ENCODE measurements around the gene DRC1.

The DRC1 gene

DNA sequence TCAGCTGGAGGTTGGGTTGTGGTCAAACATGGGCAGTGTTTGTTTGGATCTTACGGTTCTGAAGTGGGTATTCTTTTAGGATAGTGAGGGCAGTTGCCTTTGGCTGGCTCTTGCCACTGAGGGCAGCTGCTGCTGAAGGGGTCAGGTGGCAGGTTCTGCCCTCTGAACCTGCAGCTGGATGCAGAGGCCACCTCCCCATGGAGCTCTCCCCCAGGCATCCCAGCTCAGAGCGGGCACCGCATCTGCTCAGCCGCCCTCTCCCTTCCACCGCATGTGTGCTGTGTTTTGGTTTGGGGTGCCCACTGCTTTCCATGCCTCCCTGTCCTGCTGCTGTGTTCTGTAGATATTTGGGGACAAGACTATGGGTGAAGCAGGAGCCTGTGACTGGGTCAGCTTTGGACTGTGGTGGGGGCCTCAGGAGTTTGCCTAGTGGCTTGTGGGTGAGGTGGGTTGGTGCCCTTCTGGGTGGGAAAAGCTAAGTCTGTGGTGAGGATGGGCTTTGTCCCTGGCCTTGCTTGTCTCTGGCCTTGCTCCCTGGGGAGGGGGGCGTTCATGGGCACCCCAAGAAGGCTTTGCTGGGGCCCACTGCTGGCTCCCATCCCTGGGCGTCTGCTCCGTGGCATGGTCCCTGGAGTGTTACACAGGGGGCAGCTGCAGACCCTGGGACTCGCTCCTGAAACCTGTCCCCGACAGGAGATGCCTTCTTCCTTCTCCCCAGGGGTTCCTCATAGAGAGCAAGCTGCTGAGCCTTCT, 47.7 kb downstream of the DRC1 start:
- DNase-seq, result no peak

DNA sequence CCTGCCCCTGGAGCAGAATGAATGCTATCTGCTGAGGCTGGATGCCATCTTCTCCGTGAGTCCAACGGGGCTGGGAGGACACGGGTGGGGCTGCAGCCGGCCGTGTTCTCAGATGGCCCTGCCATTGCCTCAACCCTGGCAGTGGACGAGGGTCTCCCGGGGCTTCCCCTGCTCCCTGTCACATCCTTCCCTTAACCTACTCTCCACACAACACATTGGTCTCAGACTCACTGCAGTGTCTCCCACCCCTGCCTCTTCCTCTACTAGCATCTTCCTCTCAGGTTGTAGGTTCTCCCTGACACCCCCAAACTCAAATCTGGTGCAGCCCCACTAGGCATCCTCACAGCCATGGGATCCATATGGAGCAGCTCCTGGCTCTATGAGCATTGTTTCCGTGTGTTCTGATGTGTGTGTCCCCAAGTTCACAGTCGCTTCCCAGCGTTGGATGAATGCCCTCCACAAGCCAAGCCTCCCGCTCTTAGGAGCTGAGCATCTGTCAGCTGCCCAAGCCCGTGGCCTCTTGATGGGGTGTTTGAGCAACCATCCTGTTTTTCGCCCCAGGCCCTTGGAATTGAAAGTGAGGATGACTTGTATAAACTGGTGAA, 48.4 kb downstream of the DRC1 start:
- DNase-seq, result no peak

DNA sequence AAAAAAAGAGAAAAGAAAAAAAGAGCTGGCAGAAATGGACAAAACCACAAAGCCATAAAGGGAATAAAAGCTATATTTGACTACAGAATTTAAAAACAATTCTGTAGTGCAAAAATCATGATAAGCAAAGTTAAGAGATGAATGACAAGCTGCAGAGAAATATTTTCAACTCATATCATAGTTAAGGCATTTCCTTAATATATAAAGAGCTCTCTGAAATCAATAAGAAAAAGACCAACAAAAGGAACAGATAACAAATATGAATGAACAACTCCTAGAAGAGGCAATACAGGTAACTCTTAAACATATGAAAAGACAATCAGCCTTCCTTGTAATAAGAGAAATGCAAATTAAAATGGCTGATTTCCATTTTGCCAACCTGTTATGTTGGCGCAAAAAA, 50.0 kb downstream of the DRC1 start:
- DNase-seq, result no peak

DNA sequence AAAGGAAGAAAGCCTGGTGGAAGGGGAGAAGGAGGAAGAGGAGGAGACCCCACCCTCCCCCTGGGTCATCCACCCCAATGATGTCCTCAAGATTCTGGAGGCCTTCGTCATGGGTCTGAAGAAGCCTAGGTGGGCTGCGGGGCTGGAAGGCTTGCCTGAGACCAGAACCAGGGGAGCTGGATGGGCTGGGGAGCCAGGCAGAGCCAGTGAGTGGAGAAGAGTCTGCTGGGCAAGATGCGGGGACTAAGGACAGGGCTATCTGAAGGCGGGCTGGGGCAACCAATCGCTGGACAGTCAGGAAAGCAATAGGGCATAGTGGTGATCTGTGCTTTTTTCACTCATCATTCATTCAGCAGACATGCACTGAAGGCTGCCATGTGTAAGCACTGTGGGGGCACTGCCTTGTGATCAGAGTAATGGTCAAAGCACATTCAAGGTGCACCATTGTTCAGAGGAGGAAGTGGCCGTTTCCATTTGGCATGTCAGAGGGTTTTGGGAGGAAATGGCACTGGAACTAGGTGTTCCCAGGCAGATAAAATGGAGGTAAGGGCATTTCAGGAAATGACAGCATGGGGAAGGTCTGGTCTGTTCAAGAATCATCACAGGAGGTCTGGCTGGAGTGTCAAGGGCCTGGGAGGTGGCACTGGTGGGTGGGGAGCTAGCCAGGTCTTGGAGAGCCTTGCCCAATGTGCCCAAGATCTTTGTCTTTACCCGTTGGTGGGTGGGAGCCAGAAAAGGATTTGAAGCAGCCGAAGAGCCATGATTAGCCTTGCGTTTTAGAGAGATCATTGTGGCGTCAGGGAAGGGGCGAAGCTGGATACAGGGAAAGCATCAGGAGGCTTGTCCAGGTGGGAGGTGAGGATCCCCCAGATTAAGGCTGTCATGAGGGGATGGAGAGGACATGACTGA, 52.0 kb downstream of the DRC1 start:
- DNase-seq, result no peak

DNA sequence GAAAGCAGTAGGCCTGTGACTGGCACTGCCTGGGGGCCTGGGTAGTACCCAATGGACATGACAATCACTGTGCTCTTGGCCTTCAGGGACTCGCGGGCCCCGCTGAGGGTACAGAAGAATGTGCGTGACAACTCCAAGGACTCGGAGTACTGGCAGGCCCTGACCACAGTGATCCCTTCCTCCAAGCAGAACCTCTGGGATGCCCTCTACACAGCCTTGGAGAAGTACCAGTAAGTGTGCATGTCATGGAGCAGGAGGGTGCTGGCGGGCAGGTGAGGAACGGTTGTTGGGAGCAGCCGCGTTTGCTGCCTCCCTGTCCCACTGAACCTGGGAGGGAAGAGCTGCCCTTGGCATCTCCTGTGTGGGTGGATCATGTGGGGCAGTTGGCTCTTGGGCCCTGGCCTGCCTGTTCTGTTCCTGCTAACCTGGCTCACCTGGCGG, 52.9 kb downstream of the DRC1 start:
- no peak for DNase-seq

DNA sequence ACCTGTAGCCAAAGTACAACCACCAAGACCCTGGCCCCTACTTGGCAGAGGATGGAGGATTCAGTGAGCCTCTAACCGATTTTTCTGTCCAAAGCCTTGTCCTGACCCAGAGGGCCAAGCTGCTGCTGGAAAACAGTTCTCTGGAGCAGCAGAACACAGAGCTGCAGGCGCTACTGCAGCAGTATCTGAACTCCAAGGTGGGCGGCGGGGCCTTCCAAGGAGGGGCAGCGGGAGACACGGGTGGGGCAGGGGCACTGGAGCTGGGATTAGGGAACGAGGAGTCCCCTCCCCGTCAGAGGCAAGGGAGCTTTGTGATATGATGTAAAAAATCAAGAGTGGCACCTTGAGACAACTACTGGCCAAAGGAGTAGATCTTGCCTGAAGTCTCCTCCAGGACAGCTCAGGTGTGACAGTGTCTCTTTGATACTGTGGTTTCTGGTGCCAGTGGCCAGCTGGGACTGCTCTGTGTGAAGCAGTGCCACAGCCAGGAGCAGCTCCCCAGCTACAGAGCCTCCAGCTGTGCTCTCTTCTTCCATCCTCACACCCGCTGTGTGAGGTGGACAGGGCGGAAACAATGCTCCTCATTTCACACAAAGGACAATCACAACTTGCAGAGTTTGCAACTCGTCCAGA, 53.4 kb downstream of the DRC1 start:
- no peak for DNase-seq

DNA sequence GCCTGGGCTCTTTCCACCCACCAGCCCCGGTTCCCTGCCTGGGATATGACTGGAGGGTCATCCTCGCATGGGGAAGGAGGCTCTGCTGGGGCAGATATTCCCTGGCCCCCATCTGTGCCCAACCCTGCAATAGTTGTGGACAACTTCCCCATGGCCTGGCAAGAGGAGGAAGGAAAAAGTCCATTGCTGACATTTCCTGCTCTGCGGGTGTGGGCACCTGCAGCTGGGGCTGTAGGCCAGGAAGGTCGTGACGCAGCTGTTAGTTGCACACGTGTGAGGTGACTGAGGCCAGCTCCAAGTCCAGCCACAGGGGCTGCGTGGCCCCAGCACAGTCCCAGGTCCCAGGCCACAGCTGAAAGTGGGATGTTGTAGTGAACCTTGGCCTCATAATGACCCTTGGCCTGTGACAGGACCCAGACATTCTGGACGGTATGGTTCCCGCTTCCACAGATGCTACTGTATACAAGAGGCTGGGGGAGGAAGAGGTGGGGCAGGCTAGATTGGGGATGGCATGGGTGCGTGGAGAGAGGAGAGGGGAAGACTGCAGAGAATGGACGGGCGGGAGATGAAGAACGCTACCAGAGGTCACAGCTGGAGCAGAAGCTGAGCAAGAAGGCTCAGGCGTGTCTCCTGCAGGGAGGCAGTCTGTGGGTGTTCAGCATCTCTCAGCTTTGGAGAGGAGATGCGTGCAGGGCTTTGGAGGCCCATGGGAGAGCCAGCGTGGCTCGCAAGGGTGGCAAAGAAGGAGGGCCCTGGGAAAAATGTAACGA, 54.1 kb downstream of the DRC1 start:
- DNase-seq, result no peak

DNA sequence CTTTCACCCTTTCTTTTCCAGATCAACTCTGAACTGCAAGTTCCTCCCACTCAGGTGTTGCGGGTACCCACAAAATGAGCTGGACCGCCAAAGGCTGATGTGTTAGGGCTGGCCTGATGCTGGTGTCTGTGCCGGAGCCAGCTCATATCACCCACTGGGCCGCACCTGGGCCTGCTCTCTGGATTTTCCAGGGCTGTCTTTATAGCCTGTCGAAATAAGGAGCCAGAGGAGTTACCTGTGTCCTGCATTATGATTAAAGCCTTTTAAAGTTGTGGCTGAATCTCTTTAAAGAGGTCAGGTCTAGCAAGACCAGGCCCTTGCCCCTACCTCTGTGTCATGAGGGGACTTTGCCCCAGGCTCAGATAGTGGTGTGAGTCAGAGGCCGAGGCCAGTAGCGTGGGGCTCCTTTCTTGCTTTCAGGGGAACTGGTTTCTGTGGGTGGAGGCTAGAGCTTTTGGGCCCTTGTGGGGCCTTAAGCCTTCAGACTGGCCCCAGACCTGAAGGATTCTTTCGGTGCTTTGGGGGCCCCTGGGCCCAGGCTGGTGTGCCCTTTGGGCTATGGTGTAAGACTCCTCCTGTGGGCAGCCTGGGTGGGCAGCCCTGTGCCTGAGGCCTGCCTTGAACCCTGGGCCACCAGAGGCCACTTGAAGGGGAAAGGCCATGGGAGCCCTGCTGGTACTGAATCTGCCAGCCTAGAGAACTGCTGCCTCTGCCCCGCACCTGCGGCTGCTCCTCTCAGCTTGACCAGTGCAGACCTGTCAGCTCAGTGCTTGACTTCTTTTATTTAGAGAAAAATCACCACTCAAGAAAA, 54.9 kb downstream of the DRC1 start:
- no peak for DNase-seq

DNA sequence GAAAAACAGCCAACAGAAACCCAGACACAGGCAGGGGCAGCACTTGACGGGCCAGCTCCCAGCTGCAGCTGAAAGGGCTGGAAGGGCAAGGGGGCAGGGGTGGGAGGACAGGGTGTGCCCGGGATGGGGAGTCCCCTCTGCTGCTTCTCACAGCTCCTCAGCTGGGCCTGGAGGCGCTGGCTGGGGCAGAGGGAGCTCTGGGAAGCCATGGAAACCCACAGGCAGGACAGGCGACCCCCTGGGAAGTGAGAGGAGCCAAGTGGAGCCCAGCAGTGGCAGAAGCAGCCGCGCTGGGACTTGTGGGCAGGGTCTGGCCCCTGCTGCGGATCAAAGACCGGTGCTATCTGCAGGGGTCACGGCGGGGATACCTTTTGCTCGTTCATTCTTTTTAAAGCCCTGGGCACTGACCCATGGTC, 55.5 kb downstream of the DRC1 start:
- no peak for DNase-seq

DNA sequence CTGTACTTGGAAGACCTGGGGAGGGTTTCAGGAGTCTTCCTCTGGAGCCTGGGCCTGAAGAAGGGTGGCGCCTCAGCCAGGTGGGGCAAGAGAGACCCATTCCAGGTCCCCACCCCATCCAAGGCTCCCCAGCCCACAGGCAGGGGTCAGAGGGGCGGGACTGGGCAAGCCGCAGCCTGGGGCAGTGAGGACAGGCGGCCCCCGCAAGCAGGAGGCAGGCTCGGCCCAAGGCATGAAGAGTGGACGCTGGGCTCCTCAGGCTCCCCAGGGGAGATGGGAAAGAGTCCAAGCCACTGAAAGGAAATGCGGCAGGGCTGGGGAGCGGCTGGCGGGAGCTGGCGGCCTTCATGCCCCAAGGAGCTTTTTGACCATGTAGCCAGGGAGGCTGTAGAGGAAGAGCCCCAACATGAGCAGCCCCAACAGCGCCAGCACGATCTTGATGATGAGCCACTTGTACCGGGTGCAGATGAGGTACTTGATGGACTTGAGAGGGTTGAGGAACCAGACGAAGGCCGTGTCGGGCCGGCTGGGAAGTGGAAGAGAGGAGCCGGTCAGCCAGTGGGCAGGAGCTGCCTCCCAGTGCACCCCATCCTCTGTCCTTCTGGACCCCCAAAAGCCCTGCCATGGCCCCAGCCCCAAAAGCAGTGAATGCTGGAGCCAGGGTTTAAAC, 56.1 kb downstream of the DRC1 start:
- DNase-seq, result no peak

DNA sequence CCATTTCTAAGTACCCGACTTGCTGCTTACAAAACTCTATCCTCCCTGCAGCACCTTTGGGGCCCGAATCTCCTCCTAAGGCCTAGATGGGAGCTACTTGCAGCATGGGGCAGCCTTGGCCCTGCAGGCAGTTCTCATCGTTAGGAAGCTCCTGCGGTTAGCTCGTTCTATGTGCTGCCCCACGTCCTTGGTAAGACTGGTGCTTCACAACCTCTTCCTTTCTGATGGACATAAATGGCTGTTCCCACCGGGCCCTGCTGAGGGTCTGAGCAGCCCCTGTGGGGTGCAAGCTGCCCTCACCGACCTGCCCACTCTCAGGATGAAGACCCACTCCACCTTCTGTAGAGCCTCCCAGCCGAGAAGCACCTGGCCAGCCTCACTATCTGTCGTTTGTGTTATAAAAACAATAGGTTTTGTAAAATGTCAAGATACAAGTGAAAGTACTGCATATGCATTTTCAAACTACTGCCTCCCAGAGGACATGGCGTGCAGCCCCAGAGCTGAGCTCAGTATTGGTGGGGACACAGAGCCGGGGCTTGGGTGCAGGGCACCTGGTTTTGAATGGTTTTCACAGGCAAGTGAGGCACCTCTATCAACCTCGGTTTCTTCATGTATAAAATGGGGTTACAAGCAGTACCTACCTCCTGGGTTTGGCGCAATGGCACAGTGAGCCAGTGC, 56.8 kb downstream of the DRC1 start:
- no peak for DNase-seq

DNA sequence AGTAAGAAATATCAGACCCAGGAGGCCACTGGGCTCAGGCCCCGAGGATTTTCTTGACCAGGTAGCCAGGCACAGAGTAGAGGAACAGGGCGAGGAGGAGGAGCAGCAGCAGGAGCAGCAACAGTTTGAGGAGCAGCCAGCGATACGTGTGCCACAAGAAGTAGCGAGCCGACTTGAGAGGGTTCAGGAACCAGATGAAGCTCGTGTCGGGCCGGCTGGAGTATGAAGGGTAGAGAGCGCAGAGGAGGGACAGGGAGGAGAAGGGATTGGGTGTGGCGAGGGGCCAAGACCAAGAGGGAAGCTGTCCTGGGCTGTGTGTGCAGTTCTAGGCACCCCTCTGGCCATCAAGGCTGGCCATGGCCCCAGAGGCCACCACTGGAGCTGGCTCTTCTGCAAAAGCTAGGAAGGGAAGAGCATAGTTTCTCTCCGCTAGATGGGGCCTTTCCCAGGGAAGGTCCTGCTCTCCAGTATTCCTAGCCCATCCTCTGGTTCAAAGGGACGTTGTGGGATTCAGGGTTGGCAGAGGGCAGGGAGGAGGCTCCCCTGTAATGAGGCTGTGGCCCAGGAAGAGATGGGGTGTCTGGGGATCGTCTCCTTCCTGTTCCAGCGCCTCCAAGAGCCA, 58.4 kb downstream of the DRC1 start:
- DNase-seq, result no peak

DNA sequence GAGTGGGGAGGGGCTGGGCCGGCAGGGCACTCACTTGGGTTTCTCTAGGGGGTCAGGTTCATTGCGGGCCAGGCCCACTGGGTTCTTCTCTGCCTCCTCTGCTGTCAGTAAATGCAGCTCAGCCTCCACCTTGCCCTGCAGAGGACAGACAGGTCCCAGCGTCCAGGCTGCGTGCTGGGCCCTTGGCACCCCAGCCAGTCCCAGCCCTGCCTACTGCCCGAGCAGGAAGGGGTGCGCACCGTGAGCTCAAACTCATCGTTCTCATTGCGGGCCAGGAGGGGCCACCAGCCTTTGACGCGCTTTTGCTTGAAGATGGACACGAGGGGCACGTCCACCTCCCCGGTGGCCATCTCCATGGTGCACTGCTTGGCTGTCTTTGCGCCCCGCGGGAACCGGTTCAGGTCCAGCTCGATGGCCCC, 58.9 kb downstream of the DRC1 start:
- no peak for DNase-seq

DNA sequence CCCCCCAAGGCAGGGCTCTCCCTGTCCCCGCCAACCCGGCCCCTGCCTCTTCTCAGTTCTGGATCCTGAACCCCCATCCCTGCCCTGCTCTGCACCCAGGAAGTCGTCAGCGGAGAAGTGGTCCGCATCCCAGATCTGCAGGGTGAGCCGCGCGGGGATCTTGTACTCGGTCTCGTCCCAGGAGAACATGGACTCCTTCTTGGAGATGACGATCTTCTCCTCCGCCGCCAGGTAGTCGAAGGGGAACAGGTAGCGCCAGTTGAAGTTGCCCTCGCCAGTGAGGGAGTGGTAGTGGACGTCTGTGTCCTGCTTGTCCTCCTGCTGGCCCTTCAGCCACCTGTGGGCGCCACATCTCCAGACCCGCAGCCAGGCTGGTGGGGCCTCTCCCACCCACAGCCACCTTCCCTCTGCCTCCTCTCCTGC, 59.9 kb downstream of the DRC1 start:
- no peak for DNase-seq

DNA sequence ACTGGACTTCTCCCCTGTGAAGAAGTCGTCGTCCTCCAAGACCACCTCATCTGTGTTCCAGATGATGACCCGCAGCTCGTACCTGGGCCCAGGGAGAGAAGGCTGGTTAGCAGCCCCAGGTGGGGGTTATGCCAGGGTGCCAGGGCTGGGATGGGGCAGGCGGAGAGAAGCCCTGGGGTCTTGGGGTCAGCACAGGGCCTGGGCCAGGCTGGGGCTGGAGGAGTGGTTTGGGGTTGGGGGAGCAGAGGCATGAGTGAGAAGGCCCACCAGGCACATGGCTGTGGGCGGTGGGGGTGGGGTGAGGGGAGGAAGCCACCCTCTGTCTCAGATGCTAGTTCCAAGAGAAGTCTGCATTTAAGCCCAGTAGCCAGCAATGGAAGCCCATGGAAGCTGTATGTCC, 60.4 kb downstream of the DRC1 start:
- DNase-seq, result no peak

DNA sequence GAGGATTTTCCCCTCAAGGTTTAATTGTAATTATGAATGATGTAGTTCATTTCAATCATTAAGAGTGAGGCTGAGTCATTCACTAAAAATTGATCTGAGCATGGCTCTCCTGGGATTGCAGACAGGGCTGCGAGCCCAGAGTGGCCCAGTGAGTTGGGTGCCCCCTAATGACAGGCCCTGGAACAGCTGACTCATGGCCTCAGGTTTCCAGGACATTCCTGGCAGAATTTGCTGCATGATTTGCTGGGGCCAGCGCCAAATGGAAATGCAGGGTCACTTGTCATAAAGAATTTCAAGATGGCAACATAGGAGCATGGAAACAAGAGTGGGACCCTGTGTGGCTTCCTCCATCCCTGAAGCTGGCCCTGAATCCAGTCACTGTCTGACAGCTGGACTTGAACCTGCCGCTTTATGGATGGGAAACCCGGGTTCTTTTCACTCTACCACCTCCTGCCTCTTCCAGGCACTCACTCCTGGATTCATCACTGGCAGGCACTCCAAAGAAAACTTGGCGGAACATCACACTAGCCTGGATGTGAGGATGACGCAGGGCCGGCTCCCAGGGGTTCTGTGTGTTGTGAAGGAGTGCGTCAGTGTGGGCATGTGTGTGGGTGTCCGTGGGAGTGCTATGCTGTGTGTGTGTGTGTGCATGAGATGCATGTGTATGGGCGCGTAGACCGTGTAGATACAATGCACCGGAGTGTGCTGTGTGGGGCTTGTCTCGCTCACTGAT, 61.0 kb downstream of the DRC1 start:
- no peak for DNase-seq

DNA sequence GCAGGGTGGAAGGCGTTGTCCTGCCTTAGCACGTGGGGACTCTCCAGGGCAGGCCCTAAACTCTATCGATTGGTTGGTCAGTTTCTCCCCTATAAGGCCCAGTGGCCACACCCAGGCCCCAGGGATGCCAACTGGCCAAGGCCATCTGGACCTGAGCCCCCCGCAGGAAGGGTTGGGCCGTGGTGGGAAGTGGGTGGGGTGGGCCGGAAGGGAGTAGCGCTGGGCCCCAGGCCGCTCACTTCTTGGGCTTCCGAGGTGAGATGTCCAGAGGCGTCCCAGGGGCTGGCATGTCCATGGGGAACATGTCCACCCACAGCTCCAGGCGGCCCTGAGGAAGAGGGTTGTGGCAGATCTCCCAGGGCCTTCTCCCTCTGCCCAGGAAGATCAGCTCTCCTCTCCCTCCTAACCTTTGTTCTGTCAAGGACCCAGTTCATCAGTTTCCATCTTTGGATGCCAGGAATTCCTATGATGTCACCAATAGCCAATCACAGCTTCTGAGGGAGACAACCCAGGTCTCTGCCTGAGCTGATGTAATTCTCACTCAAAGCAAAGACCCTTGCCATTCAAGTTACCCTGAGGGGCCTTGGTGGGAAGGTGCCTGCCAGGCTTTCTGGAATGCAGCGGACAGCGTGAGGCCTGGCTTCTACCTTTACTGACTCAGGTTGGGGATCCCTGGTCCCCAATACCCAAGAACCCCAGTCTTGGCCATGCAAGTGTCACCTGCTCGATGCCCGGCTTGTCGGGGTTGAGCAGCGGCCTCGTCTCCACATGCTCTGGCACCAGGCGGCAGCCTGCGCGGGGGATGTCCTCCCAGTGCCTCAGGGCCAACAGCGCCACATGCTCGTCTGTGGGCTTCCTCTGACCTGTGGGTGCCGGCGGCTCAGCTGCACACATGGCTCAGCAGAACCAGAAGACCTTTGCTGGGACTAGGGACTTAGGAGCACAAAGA, 61.8 kb downstream of the DRC1 start:
- no peak for DNase-seq

All from T-helper 1 cell (primary cell).